GM18951 (cell line): Measurements from ENCODE around the gene GET3.

ENCODE experiments used
- POLR2A ChIP-seq: IDR thresholded peaks from 4 replicates; pipeline ENCODE4 v1.6.1; 2011; ENCODE audit warnings: mild to moderate bottlenecking; ENCODE audit not compliant: insufficient read length, insufficient read depth; ENCODE audit errors: extremely low read depth
- in situ Hi-C: fragments of 300-500 bp; cut with MboI; formaldehyde crosslinking; loops from one replicate; pipeline ENCODE4 v1.12.0; 2022; ENCODE audit warnings: low sequenced_read_pairs, mixed read lengths, inconsistent platforms; ENCODE audit not compliant: unreplicated experiment

The GET3 gene

DNA sequence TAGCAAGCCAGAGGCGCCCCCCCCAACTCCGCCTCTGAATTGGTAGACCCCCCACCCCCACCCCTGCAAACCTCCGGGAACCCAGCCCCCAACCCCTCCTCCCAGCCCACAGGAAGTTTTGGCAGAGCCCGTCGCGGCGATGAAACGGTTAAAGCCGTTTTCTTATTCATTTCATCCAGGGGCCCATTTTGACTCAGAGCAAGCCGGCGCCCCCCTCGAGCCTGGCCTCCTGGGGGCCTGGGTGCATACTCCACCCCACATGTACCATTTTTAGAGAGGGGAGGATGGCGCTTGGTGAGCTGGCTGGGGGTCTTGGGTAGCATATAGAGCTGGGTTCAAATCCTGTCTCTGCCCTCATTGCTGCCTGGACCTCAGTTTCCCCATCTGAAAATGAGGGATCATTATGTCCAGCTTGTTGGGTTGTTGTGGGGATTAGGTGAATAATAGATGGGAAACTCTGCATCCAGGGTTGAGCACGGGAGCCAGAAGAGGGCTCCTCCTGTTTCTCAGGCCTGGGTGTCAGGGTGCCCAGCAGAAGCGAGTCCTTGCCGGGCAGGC lies 46.1 kb downstream of the GET3 start:
- in situ Hi-C loops: no loop called here
- TF ChIP-seq POLR2A: peak; percentile 15

DNA sequence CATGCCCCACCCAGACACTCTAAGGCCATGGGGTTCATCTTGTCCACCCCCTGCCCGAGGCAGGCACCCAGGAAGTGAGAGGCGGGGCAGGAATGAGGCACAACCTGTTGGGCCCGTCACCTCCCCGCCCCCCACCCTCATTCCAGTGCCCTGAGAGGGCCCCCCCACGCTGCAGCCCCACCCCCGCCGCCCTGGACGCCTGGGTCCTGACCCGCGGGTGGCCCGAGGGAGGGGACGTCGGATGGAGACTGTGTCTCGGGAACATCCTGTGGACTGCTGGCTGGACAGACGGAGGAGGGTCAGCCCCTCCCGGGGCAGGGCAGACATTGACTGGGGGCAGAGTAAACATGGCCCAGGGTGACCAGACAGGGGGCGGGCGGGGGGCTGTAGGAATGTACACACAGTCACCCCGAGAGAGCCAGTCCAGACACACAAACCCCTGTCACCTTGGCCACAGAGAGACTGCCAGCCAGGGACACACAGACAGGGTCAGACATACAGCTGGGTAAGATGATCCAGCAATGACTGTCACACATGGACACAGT lies 46.6 kb downstream of the GET3 start:
- in situ Hi-C loops: no loop called here
- TF ChIP-seq POLR2A: no peak

DNA sequence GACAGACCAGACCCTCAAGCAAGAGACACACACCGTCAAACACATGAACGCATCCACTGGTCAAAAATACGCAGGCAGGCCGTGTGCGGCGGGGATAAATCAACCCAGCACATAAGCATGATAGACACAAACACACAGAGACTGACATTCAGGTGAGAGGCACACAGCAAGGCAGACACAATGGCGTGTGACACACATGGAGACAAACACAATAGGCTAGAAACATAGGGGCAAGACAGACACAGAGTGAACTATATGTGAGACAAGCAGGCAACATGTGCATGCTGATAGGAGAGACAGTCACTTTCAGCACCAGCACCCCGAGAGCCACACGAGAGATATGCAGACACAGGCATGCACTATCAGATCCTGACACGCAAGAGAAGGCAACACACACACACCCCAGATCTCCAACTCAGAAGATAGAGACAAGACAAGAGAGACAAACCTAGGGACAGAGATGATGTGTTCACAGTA lies 47.1 kb downstream of the GET3 start:
- in situ Hi-C loops: no loop called here
- no peak for TF ChIP-seq POLR2A

GRCh38 chr19:12784871-12785430 lies 47.7 kb downstream of the GET3 start:
- in situ Hi-C loops: no loop called here
- TF ChIP-seq POLR2A: no peak

DNA sequence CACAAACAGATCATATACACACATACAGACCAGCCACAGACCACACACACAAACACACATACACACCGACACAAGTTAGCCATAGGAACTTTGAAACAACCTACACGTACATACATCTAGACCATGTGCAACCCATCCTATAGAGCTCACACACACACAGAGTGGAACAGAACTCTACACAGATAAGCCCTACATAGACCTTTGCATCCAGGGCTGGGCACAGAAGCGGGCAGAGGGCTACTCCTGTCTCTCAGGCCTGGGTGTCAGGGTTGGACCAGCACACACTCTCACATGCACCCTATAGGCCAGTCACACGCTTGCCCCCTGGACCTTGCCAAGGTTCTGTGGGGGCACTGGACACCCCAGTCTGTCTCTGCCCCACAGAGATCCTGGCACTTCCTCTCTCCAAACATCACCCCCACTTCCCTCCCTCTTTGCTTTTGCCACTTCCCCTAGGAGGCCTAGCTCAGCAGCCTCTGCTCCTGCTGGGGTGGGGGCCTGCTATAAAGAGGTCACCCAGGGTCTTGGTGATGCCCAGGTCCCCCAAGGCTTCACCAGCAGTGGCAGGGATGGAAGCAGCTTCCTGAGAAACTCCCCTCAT lies 48.2 kb downstream of the GET3 start:
- in situ Hi-C loops: no loop called here
- no peak for TF ChIP-seq POLR2A

GRCh38 chr19:12786141-12786870 lies 49.0 kb downstream of the GET3 start:
- in situ Hi-C loops: no loop called here
- peak; percentile 28 for TF ChIP-seq POLR2A

GRCh38 chr19:12786952-12787351 lies 49.7 kb downstream of the GET3 start:
- no peak for TF ChIP-seq POLR2A
- in situ Hi-C loops: no loop called here

DNA sequence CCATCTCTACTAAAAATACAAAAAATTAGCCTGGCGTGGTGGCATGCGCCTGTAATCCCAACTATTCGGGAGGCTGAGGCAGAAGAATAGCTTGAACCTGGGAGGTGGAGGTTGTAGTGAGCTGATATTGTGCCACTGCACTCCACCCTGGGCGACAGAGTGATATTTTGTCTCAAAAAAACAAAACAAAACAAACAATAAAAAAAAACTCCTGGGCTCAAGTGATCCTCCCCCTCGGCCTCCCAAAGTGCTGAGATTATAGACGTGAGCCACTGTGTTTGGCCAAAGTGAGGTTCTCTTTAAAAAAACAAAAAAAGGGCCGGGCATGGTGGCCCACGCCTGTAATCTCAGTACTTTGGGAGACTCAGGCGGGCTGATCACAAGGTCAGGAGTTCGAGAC lies 50.2 kb downstream of the GET3 start:
- TF ChIP-seq POLR2A: no peak
- in situ Hi-C loops: no loop called here

DNA sequence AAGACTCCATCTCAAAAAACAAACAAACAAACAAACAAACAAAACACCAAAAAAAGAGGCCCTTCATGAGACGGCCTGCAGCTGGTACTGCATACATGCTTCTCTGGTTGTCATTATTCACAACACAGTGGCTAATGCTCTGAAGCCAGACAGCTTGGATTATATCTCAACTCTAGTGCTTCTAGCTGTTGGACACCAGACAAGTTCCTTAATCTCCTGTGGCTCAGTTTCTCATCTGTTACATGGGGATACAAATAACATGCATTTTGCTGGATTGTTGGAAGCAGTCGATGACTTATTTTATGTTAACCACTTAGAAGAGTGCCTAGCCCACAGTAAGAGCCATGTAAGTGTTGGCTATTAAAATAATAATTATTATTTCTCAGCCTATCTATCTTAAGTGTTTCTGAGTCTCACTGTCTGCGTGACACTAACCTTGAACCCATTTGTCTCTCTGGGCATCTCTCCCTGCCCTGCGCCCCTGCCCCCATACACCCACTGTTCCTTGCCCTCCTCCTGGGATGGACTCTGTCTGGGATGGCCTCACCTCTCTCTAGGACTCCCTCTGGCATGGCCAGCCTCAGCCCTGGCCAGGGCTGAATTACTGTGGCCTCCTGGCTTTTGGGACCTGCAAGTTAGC lies 50.9 kb downstream of the GET3 start:
- TF ChIP-seq POLR2A: no peak
- in situ Hi-C loops: no loop called here

GRCh38 chr19:12788682-12789097 lies 51.4 kb downstream of the GET3 start:
- TF ChIP-seq POLR2A: peak; percentile 57
- in situ Hi-C loops: no loop called here

- in situ Hi-C loops: no loop called here
- TF ChIP-seq POLR2A: peak; percentile 77
Observed at GRCh38 chr19:12789098-12789903, 52.0 kb downstream of the GET3 start.

GRCh38 chr19:12789904-12790619 lies 52.8 kb downstream of the GET3 start:
- in situ Hi-C loops: no loop called here
- no peak for TF ChIP-seq POLR2A
